T-cell (primary cell): ENCODE results near the gene ULK1. TPM values are rescaled to one million over a fixed set of nuclear protein-coding genes. Genes with fewer than 3 reads are reported as not detected.

Source experiments
- ATAC-seq, 4 experiments: fragments of 200-7000 bp in 3 of 4; fragments of 150-1000 bp in 1 of 4; cut with Tn5 transposase; replicated peaks in 1 of 4; 1 replicate in 3 of 4; 2 replicates in 1 of 4; pipeline ENCODE4 v1.10.0; 2021; ENCODE audit warnings: moderate library complexity in 3 of 4, mild to moderate bottlenecking in 2 of 4, moderate number of reproducible peaks in 1 of 4
- CTCF ChIA-PET, 2 donors: fragments of 300-600 bp; sonication (Branson Sonifier 250); formaldehyde crosslinking; loops; one replicate each; lab custom pipeline; 2022; ENCODE audit warnings: antibody characterized with exemption in 2 of 2; lab: Charles Lee
- POLR2A ChIA-PET, 2 donors: fragments of 300-600 bp; sonication (Branson Sonifier 250); formaldehyde crosslinking; loops; one replicate each; lab custom pipeline; 2022; ENCODE audit warnings: antibody characterized with exemption in 2 of 2; lab: Charles Lee
- DNase-seq, 35 experiments: peaks; one replicate each; pipeline versions ENCODE4 v3.0.0 to v3.0.0-alpha.2; 2013 to 2023
- H3K27ac ChIP-seq: one replicate; pipeline ENCODE4 v1.5.1; 2013; ENCODE audit warnings: low read length
- H3K27me3 ChIP-seq, 2 experiments: replicated peaks in 1 of 2; 1 replicate in 1 of 2; 2 replicates in 1 of 2; pipeline versions ENCODE4 v1.6.1 to v1.7.0; 2013; ENCODE audit warnings: low read length in 1 of 2, mixed read lengths in 1 of 2; ENCODE audit not compliant: control insufficient read depth in 2 of 2, insufficient read depth in 2 of 2; ENCODE audit errors: extremely low read depth in 1 of 2
- H3K36me3 ChIP-seq, 2 donors: 1 replicate in 1 of 2; 2 replicates in 1 of 2; pipeline versions ENCODE4 v1.6.1 to v1.7.0; 2013; ENCODE audit warnings: low read length in 1 of 2; ENCODE audit not compliant: control insufficient read depth in 2 of 2, insufficient read depth in 1 of 2; ENCODE audit errors: extremely low read depth in 1 of 2
- H3K4me1 ChIP-seq, 2 experiments: 1 replicate in 1 of 2; 2 replicates in 1 of 2; pipeline versions ENCODE4 v1.6.1 to v1.7.0; 2013; ENCODE audit warnings: low read length in 2 of 2, mixed read lengths in 1 of 2; ENCODE audit not compliant: insufficient read depth in 2 of 2, control insufficient read depth in 1 of 2; ENCODE audit errors: extremely low read depth in 1 of 2
- H3K4me3 ChIP-seq, 2 donors: 1 replicate in 1 of 2; 2 replicates in 1 of 2; pipeline versions ENCODE4 v1.5.1 to v1.7.0; 2013; ENCODE audit warnings: mild to moderate bottlenecking in 2 of 2, low read length in 1 of 2, moderate library complexity in 1 of 2; ENCODE audit not compliant: control insufficient read depth in 1 of 2; ENCODE audit errors: extremely low read depth in 1 of 2
- H3K9me3 ChIP-seq: 2 replicates; pipeline ENCODE4 v1.7.0; 2013
- H3K27ac Mint-ChIP-seq, 2 donors: one replicate each; pipeline ENCODE4 v1.8.0; 2020 to 2021; ENCODE audit warnings: mild to moderate bottlenecking in 2 of 2, mixed read lengths in 2 of 2
- H3K27me3 Mint-ChIP-seq, 2 donors: one replicate each; pipeline ENCODE4 v1.8.0; 2021 to 2022; ENCODE audit warnings: mixed read lengths in 2 of 2
- H3K36me3 Mint-ChIP-seq: one replicate; pipeline ENCODE4 v1.8.0; 2021; ENCODE audit warnings: mixed read lengths
- H3K4me1 Mint-ChIP-seq, 3 donors: one replicate each; pipeline ENCODE4 v1.8.0; 2020 to 2022; ENCODE audit warnings: mixed read lengths in 3 of 3, mild to moderate bottlenecking in 1 of 3
- H3K4me3 Mint-ChIP-seq, 3 donors: one replicate each; pipeline ENCODE4 v1.8.0; 2020 to 2022; ENCODE audit warnings: mild to moderate bottlenecking in 3 of 3, mixed read lengths in 3 of 3, moderate library complexity in 3 of 3
- H3K9me3 Mint-ChIP-seq, 3 donors: one replicate each; pipeline ENCODE4 v1.8.0; 2020 to 2022; ENCODE audit warnings: mixed read lengths in 3 of 3
- WGBS: methylation state at CpG from one replicate; pipeline ENCODE4 v1.1.5; 2013; ENCODE audit warnings: missing lambda C conversion rate; ENCODE audit not compliant: insufficient coverage; 5-methylcytosine and 5-hydroxymethylcytosine counted together
- total RNA-seq, 35 experiments: library from RNA in 6 of 35; stranded (reverse) in 6 of 35; fragments of 120-200 nt in 1 of 35; gene quantifications; one replicate each; pipeline versions ENCODE4 v1.2.1 to v1.2.4 and lab custom pipeline; 2013 to 2026

Gene ULK1
- total RNA-seq, 5 donors from 2014 or later (not counting 1 experiment from before 2014, with no cell fraction given), result 53.3 to 89.6 (median 57.8) TPM

- DNase-seq, result no peak
- CTCF ChIA-PET, result no interaction called here
Measured at GRCh38 chr12:131938082-131938481, 43.7 kb downstream of the ULK1 start.

DNA sequence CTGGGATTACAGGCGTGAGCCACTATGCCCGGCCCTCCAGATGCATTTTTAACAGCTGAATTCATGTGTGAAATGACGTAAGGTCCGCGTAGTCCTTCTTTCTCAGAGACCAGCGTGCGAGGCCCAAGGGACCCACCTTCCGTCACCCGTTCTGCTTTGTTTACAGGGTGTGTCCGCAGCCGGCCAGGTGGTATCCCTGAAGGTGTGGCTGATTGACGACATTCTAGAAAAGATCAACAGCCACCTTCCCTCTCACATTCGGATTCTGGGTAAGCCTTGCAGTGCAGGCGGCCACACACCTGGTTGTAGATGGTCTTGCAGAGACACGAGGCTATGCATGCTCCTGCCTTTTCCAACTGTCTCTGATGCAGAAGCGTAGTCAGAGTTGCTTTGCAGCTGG, 44.6 kb downstream of the ULK1 start:
- Mint-ChIP-seq H3K9me3 (no peaks in the 10 kb centered on the region), H3K4me1 (no peaks in the 10 kb centered on the region), H3K4me3 (no peak overlapping the region), H3K36me3 (peaks cover 20% of the 10 kb centered on the region), H3K27me3 (no peaks in the 10 kb centered on the region), H3K27ac (no peak overlapping the region)
- Histone ChIP-seq H3K9me3 (no peaks in the 10 kb centered on the region), H3K4me1 (no peaks in the 10 kb centered on the region), H3K27ac (no peak overlapping the region), H3K27me3 (no peaks in the 10 kb centered on the region), H3K36me3 (peaks cover 20 to 43% of the 10 kb centered on the region in 2 donors), H3K4me3 (no peak overlapping the region)
- ATAC-seq, result no peak
- POLR2A ChIA-PET, result interaction anchor here in 1 of 2 donors (0.7 kb wide), 1 partner anchor 126 kb away, joined by 8 read pairs; no protein-coding TSS in a partner anchor
- no peak for DNase-seq
- CTCF ChIA-PET, result no interaction called here
- WGBS, result over 99% methylated on average over 12 of the region's 16 CpGs

More at GRCh38 chr12:131938082-131938481, 43.7 kb downstream of the ULK1 start:
- no peak overlapping the region for H3K4me3 Mint-ChIP-seq
- no peaks in the 10 kb centered on the region for H3K9me3 Mint-ChIP-seq
- H3K4me1 Mint-ChIP-seq, result no peaks in the 10 kb centered on the region
- H3K36me3 Mint-ChIP-seq, result peaks cover 24% of the 10 kb centered on the region
- no CpG with 5 or more reads among the region's 7 CpGs for WGBS
- Histone ChIP-seq H3K27ac (no peak overlapping the region), H3K4me3 (no peak overlapping the region), H3K9me3 (no peaks in the 10 kb centered on the region), H3K4me1 (no peaks in the 10 kb centered on the region), H3K27me3 (no peaks in the 10 kb centered on the region), H3K36me3 (peaks cover 24 to 44% of the 10 kb centered on the region in 2 donors)
- ATAC-seq, result no peak
- H3K27ac Mint-ChIP-seq, result peak overlapping the region in 1 of 2 donors; percentile 36
- POLR2A ChIA-PET, result no interaction called here
- no peaks in the 10 kb centered on the region for H3K27me3 Mint-ChIP-seq

GRCh38 chr12:131940141-131940547, 45.7 kb downstream of the ULK1 start:
- WGBS, result no CpG with 5 or more reads among the region's 8 CpGs
- H3K9me3 Mint-ChIP-seq, result no peaks in the 10 kb centered on the region
- Histone ChIP-seq H3K27ac (no peak overlapping the region), H3K4me3 (no peak overlapping the region), H3K27me3 (no peaks in the 10 kb centered on the region), H3K4me1 (no peaks in the 10 kb centered on the region), H3K9me3 (no peaks in the 10 kb centered on the region), H3K36me3 (peaks cover 24 to 37% of the 10 kb centered on the region in 2 donors)
- H3K36me3 Mint-ChIP-seq, result peaks cover 27% of the 10 kb centered on the region
- CTCF ChIA-PET, result interaction anchor here in 1 of 2 donors (0.6 kb wide), 1 partner anchor 147 kb away, joined by 3 read pairs; no protein-coding TSS in a partner anchor
- no peaks in the 10 kb centered on the region for H3K27me3 Mint-ChIP-seq
- H3K27ac Mint-ChIP-seq, result no peak overlapping the region
- POLR2A ChIA-PET, result no interaction called here
- ATAC-seq (no peak), DNase-seq (no peak)
- no peak overlapping the region for H3K4me3 Mint-ChIP-seq
- no peaks in the 10 kb centered on the region for H3K4me1 Mint-ChIP-seq

- H3K27ac ChIP-seq, result no peak overlapping the region
- Mint-ChIP-seq H3K4me1 (no peaks in the 10 kb centered on the region), H3K36me3 (peaks cover 29% of the 10 kb centered on the region), H3K4me3 (no peak overlapping the region), H3K27me3 (no peaks in the 10 kb centered on the region), H3K9me3 (no peaks in the 10 kb centered on the region), H3K27ac (no peak overlapping the region)
- ChIA-PET POLR2A (interaction anchor here in 1 of 2 donors (0.7 kb wide), 1 partner anchor 165 kb away, joined by 4 read pairs; no protein-coding TSS in a partner anchor), CTCF (no interaction called here)
- 98% methylated on average over 43 of the region's 46 CpGs for WGBS
- H3K9me3 ChIP-seq, result no peaks in the 10 kb centered on the region
- H3K36me3 ChIP-seq, result peaks cover 24 to 34% of the 10 kb centered on the region in 2 donors
- ATAC-seq, result no peak
- DNase-seq, result no peak
- H3K27me3 ChIP-seq, result no peaks in the 10 kb centered on the region
- no peaks in the 10 kb centered on the region for H3K4me1 ChIP-seq
- no peak overlapping the region for H3K4me3 ChIP-seq
Measured at GRCh38 chr12:131941116-131941986, 46.9 kb downstream of the ULK1 start.

DNA sequence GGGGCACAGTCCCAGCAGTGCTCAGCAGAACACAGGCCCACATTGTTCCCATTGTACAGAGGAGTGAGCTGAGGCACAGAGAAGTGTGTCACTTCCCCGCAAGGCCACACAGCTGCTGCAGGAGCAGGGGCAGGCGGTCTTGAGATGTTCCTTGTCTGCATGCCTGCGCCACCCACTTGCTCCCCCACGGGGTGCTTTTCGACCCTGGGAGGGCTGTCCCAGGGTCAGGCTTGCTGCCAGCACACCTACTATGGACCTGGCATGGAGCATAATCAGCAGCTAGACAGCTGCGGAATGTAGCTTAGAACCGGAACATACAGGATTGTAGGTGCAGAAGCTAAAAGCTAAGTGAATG, 47.5 kb downstream of the ULK1 start:
- H3K9me3 ChIP-seq, result no peaks in the 10 kb centered on the region
- H3K27ac Mint-ChIP-seq, result no peak overlapping the region
- CTCF ChIA-PET, result no interaction called here
- H3K27me3 ChIP-seq, result no peaks in the 10 kb centered on the region
- POLR2A ChIA-PET, result interaction anchor here in 1 of 2 donors (0.7 kb wide), 1 partner anchor 166 kb away, joined by 4 read pairs; no protein-coding TSS in a partner anchor
- H3K27ac ChIP-seq, result no peak overlapping the region
- no peaks in the 10 kb centered on the region for H3K27me3 Mint-ChIP-seq
- DNase-seq, result no peak
- H3K36me3 ChIP-seq, result peaks cover 24 to 34% of the 10 kb centered on the region in 2 donors
- H3K9me3 Mint-ChIP-seq, result no peaks in the 10 kb centered on the region
- no peak for ATAC-seq
- WGBS, result 100% methylated on average over 6 of the region's 7 CpGs
- H3K4me3 Mint-ChIP-seq, result no peak overlapping the region
- H3K4me1 Mint-ChIP-seq, result no peaks in the 10 kb centered on the region
- H3K36me3 Mint-ChIP-seq, result peaks cover 27% of the 10 kb centered on the region
- H3K4me3 ChIP-seq, result no peak overlapping the region
- no peaks in the 10 kb centered on the region for H3K4me1 ChIP-seq

DNA sequence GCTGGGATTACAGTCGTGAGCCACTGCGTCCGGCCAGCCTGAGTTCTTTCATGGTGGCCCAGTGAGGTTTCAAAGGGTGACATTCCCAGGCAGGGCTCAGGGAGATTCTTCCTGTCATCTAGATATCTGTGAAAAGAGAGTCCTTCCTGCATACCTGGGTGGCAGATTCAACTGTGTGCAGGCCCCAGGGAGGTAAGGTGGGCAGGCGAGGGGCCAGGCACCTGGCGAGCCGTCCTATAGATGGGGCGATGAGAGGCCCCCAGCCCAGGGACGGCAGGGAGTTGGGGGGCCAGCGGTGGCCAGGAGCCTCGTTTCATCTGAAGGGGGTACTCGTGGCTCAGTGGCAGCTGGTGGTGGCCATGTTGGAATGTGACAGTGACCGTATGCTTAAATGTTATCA, 48.2 kb downstream of the ULK1 start:
- ATAC-seq, result no peak
- no peak overlapping the region for H3K27ac Mint-ChIP-seq

More for the DNA sequence above, 48.2 kb downstream of the ULK1 start:
- Histone ChIP-seq H3K4me3 (no peak overlapping the region), H3K27me3 (no peaks in the 10 kb centered on the region), H3K9me3 (no peaks in the 10 kb centered on the region), H3K4me1 (peaks cover 0 to 3% of the 10 kb centered on the region in 2 experiments), H3K36me3 (peaks cover 24 to 34% of the 10 kb centered on the region in 2 donors), H3K27ac (no peak overlapping the region)
- WGBS, result 99% methylated on average over 12 of the region's 12 CpGs
- peaks cover 26% of the 10 kb centered on the region for H3K36me3 Mint-ChIP-seq
- no peaks in the 10 kb centered on the region for H3K27me3 Mint-ChIP-seq
- no peak overlapping the region for H3K4me3 Mint-ChIP-seq
- DNase-seq, result no peak
- ChIA-PET POLR2A (no interaction called here), CTCF (no interaction called here)
- H3K9me3 Mint-ChIP-seq, result no peaks in the 10 kb centered on the region
- peaks cover 3 to 5% (median 3%) of the 10 kb centered on the region in 3 donors for H3K4me1 Mint-ChIP-seq
